HG03196 (cell line): ENCODE results near the gene PACS2.
"Not testable (repeated sequence)": the region's sequence is repeated elsewhere in the genome, so short reads cannot be mapped to it uniquely, and the experiment has no call there.

Source experiments
- ATAC-seq: cut with Tn5 transposase; IDR thresholded peaks from one replicate; pipeline ENCODE4 v1.9.1; 2021; ENCODE audit not compliant: unreplicated experiment

The PACS2 gene

GRCh38 chr14:105313381-105314286 lies 914 bp upstream of the PACS2 start:
- ATAC-seq: peak; percentile 12

DNA sequence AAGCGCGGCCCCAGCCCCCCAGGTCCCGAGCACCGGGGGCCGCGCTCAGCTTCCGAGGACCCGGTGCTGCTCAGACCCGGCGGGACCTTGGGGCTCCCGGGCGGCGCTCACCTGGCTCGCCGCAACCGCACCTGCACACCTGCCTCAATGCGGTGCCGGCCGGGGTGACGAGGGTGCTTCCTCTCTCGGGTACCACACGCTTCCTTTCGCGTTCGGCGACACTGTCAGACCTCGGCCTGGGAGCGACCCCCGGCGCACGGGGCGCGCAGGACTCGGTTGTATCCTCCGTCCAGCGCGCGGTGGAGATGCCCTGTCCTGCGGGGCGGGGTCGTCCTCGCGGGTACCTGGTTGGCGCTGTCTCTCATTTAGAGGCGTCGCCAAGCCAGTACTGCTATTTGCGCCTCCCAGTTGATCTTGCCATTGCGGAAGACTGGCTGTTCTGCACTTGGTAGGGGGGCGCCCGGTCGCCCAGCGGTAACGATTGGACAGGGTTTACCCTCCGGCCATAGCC lies 718 bp downstream of the PACS2 start:
- peak; percentile 16 for ATAC-seq

DNA sequence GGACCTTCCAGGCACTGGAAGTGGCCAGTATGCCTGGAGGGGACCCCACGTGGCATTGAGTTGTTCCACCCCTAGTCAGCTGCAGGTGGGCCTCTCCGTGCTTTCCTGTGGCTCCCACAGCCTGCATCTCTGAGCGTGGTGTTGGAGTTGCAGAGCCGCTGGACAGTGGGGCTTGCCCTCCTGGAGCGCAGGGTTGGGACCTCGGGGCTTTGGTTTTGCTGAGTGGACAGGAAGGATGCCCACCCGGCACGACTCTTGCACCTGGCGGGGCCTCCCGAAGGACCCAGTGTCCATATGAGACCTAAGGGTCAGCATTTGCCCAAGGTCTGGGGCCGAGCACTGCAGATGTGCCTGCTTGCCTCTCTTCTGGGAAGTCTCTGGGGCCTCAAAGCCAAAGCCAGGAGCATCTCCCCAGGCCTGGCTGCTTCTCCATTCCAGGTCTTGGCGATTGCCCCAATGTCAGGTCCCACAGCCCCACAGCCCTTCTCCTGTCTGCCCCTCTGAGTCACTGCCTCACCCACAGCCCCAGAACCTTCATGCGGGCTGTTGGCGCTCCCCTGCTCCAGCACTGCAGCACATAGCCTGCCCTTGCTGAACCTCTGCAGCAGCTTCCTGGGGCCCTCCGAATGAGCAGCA lies 1.5 kb downstream of the PACS2 start:
- no peak for ATAC-seq

DNA sequence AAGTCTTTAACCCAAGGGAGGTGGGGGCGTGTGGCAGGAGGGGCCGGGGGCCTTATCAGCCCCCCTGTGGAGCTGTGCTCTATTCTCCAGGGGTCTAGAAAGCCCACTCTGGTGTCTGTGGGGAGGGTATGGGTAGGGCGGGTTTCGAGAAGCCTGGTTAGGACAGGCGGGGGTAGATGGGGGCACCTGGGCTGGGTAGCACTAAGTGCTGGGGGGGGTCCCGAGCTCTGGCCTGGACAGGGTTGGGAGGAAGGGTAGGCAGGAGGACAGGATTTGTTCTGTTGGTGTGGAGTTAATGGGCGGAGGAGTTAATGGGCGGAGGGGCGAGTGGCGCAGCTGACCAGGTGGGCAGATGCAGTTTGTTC lies 2.0 kb downstream of the PACS2 start:
- ATAC-seq: no peak

- no peak for ATAC-seq
Observed at GRCh38 chr14:105316968-105317510, 2.5 kb downstream of the PACS2 start.

- no peak for ATAC-seq
Observed at GRCh38 chr14:105317546-105317945, 3.0 kb downstream of the PACS2 start.

GRCh38 chr14:105322791-105323556 lies 8.4 kb downstream of the PACS2 start:
- no peak for ATAC-seq

DNA sequence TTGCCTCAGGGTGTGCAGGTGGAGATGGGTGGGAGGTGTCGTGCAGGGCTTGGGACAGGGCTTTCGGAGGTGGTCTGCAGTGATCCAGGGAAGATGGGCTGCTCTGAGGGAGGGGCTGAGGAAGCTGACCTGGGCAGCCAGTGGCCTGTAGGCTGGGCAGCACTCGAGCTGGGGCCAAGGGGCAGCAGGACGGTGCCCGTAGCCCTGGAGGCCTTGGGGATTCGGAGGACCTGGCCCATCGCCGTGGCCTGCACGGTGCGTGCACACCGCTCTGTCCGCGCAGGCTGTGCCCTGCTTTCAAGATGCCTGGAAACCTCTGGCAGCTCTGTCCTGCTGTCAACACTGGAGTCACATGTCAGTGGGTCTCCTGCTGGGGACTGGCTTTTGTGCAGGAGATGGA lies 9.1 kb downstream of the PACS2 start:
- no peak for ATAC-seq

- no peak for ATAC-seq
Observed at GRCh38 chr14:105324080-105324778, 9.7 kb downstream of the PACS2 start.

DNA sequence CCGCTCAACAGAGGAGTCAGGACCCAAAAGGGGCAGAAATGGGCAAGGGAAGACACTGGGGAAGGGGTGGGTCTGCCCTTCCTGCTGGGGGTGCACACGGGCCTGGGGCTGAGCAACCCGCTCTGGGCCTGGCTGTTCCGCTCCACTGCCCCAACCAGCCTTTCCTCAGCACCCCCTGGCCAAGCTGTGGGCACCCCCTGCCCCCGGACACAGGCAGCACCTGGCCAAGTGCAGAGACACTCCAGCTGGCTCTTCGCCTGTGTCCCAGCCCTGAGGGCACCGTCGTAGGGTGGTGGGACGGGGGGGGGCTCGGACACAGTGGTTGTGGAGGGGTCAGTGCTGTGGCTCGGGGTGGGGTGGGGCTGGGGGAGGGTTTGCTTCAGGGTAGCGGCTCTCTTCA lies 10.3 kb downstream of the PACS2 start:
- no peak for ATAC-seq

- no peak for ATAC-seq
Observed at GRCh38 chr14:105325303-105325702, 10.8 kb downstream of the PACS2 start.

DNA sequence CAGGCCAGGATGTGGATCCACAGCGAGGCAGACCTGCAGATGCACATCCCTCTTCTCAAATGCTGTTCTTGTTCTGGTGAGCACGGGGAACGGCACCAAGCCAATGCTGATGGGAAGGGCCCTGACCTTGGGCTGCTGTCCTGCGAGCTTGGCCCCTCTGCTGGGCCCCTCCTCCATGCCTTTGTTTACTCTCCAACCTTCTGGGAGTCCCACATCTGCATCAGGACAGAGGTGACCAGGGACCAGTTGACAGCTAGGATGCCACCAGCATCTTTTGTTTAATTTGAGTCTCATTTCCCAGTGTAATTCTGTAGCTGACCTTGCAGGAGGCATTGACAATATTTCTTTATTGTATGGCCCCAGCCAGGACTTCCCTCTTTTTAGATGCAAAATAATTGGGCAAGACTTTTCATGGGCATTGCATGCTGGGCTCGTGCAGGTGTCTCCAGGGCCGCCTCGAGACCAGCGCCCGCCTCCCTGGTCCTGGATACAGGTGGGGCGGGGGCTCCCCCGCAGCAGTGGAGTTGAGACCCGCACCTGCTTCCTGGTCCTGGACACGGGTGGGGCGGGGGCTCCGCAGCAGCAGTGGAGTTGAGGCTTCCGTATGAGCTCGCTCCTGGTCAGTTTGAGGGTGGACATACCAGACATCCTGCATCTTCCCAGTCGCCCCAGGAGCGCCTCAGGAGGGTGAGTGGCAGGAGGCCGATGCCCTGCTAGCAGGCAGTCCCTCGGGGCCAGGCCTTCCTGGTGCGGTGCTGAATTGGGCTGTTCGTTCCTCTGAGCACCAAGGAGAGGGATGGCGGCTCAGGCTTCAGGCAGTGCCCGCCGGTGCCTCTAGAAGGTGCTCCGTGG lies 11.4 kb downstream of the PACS2 start:
- ATAC-seq: no peak

- ATAC-seq: no peak
Observed at GRCh38 chr14:105326568-105326867, 12.0 kb downstream of the PACS2 start.

GRCh38 chr14:105326891-105327694 lies 12.5 kb downstream of the PACS2 start:
- ATAC-seq: no peak

- not testable (repeated sequence) for ATAC-seq
Observed at GRCh38 chr14:105327695-105328045, 13.1 kb downstream of the PACS2 start.

DNA sequence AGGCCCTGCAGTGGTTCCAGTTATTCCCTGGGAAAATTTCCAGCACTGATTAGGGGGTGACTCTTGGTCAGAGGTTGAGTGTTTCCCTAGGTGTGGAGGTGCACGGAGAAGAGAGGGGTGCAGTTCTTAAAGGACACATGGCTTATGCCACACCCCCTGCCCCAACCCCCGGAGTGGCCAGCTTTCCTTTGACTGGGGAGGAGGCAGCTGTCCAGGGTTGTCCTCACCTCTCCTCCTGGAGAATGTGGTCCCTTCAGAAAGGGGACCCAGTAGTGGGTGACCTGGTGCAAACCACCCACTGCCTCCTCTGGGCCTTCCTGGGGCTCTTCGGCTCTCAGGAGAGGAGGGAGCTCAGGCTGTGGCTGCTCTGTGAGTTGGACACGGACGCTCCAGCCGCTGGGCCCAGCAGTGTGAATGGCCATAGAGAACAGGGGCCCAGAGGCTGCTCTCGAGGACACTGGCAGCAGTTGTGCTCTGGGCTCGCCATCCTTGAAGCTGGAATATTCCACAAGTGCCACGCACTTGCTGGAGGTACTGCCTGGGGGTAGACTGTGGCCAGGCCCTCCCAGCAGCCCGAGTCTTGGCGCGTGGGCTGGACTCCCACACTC lies 13.6 kb downstream of the PACS2 start:
- ATAC-seq: no peak

DNA sequence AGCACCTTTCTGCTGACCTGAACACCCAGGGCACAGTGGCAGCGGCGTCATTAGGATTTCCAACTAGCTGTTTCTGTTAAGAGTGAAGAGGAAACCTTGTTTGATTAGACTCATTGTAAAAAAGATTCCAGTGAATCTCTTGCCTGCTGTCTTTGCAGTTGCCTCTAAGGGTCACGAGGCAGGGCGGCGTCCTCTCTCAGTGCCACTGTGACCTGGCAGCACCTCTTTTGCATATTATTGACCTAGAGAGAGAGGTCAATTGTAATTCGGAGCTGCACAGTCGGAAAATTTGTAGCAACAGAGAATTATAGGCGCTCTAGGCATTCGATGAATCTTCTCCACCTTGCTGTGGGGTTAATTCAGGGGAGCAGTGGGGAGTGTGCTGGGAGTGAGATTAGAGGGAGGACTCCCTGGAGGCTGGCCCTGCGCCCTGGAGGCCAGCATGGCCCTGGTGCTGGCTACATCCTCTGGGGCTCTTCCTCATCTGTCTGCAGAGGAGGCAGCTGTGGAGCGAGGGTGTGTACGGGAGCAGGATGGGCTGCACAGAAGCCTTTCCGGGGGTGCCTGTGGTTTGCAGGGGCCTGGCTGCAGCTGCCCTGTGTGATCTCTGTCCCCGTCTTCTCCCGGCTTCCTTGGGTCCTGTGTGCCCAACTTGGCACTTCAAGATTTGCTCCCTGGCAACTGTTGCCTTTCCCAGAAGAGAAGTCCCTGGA lies 14.3 kb downstream of the PACS2 start:
- no peak for ATAC-seq
